ENCODE measurements around the gene RNPEPL1.

RNPEPL1 gene

GRCh38 chr2:240627736-240628506 is 59.6 kb downstream of the RNPEPL1 start:
- DNase-seq: no peak

- no peak for DNase-seq
These were observed 60.2 kb downstream of the RNPEPL1 start for GRCh38 chr2:240628507-240628807.

- DNase-seq: no peak
These were observed 60.7 kb downstream of the RNPEPL1 start for GRCh38 chr2:240628808-240629618.

GRCh38 chr2:240629619-240629967 is 61.3 kb downstream of the RNPEPL1 start:
- DNase-seq: no peak

GRCh38 chr2:240629968-240630770 is 61.9 kb downstream of the RNPEPL1 start:
- no peak for DNase-seq
